GM04503 (cell line): Measurements from ENCODE around the gene MARCHF9.

Experiments used
- DNase-seq: peaks from one replicate; pipeline ENCODE4 v3.0.0-alpha.2; 2012; ENCODE audit warnings: low read depth

MARCHF9 gene

DNA sequence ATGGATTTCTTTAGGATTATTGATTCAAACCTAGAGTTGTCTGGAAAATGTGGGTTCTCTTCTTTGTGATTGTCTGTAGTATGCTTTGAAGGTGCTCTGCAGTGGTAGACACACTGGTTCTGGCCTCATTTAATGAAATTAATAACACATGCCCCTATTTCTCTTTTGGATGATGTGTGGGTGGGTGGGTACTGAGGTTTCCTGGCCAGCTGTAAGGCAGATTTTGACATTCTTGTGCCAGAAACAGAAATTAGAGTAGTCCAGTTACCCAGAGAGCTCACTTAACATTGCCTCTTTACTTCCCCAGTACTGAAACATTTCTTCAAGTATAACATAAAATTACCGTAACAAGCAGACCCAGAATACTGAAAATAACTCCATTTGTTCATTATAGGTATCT is 42.1 kb downstream of the MARCHF9 start:
- DNase-seq, result no peak

DNA sequence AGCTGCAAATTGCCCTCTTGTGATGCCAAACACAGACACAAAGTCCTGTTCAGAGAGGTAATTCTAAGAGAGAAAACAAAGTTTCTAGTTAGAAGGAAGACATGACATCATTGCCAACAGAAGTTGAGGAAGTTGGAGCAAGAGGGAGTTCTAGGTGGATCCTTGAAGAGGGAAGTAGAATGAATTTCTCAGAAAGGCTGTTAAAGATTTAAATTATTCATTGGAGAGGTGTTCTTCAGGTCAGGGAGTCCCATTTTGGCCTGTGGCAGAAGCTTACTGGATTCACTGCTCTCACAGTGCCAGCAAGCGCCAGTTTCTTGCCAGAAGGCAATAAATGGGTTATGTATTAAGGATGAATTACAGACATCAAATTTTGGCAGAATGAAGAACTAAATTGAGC is 43.0 kb downstream of the MARCHF9 start:
- DNase-seq, result no peak

DNA sequence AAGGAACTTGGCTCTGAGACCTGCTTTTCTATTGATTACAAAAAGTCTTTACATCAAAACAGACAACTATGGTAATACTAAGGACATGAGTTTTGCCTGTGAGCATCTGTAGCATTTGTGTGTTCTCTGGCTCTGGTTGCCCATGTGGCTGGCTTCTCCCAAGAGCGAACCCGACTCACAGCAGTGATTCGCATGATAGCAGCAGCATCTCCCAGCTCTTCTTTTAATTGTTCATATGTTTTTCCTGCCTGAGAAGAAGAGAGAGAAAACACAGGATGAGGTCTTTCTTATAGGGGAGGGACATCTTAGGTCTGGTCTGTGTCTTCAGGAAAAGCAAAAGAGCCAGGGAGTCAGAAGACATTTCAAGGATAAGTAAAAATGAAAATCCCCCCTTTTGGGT is 46.1 kb downstream of the MARCHF9 start:
- no peak for DNase-seq

DNA sequence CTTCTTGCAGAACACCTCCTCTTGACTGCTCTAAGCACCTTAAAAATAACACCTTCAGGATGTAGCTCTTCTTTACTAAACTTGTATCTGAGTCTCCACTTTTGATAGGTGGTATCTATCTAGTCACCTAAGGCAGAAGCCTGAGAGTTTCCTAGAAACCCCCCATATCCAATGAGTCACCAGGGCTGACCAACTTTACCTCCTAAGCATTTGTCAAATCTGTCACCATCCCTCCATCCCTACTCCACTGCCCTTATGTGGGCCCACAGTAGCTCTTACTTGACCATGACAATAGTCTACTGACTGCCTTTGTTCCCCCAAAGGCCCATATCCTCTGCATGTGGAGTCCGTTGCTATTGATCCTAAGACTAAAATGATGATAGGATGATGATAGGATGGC is 47.7 kb downstream of the MARCHF9 start:
- no peak for DNase-seq

DNA sequence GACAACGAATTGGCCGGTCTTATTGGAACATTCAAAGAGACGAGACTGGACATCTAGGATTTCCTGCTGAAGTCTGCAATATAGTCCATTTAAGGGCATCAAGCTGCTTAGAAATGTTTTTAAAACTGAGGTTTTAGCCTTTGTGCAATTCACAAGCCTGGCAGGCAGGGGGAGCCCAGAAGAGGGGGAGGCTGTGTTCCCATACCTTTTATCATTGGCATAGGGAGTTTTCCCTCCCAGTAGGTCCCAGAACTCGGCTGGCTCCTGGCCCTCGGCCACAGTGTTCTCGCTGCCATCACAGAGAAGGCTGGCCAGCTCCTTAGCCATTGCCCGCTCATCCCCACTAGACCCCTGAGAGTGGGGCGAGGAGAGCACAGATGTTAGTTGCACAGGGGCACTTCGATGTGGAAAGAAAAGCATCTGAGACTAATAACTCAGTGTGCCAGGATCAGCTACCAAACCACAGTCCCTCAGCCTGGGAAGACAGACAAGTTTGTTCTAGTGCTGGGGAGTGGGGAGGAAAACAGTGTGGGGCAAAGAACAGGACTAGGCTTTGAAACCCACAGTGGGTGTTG is 48.5 kb downstream of the MARCHF9 start:
- no peak for DNase-seq

DNA sequence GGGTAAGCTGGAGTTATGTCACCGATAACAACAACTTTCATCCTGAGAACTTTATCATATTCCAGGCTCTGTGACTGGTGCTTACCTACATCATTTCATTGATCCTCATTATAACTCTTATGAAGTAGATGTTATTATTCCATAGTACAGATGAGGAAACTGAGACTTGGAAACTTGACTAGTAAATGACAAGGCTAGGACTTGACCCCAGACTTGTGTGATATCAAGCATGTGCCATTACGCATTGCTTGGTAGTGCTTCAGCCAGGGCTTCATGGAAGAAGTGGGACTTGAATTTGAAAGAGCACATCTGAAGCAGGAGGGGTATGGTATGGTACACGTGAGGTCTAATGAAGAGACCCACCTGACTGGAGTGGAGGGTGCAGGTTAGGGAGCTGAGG is 51.8 kb downstream of the MARCHF9 start:
- DNase-seq, result no peak

DNA sequence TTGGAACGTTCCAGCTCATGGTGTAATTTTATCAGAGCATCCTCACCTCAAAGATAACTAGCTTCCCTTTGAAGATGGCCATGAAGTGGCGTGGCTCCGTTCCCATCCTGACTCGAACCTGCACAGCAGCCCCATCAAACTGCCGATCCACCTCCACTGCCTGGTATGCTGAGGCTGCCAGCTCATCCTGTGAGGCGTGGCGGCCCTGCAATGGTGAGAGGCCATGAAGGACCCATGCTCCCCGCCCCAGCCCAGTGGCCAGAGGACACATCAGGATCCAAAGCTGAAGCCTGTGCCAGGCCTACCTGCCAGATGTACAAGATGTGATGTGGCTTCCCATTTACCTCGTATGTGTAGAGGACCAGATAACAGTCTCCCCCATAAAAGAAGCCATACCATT is 52.4 kb downstream of the MARCHF9 start:
- no peak for DNase-seq

DNA sequence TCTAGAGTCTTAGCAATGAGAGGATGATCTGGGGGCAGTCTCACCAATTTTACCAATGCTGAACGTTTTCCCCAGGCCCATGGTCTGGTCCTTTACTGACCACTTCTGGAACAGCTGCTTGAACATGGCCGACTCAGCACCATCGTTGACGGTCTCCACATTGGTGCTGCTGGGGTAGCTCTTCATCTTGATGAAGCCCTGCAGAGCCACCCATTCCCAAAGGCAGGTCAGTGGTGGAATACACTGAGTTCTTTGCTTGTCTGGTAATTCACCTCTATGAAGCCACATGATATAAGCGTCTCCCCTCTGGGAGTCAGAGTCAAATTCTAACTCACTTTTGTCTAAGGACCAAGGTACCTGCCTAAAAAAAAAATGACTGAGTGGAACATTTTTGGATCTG is 53.4 kb downstream of the MARCHF9 start:
- no peak for DNase-seq

DNA sequence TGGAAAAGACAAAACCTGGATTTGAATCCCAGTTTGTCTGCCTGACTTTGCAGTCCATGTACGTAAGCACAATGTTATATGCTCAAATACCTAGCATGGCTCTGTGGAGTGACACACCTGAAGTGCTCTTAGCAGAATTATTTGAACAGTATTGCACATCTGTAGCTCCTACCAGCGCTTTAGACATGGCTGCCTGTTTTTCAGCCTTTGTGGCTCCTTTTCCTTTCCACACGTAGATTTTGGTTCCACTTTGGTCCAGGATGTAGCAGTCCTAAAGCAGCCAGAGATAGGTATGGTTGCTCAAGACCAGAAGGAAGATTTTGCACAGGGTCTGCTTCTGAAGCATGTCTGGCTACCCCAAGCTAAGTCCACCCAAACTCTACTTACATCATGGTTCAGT is 54.5 kb downstream of the MARCHF9 start:
- DNase-seq, result no peak
